Stimulated activated naive CD8-positive, alpha-beta T cell treated with anti-CD3 and anti-CD28 coated beads, Interleukin-15, Interleukin-2, amounts not matched to agents 100 U/mL and 50 U/mL, for 24 hours (primary cell): Measurements from ENCODE around the gene ACOT8.
A peak's percentile ranks its signal among the peaks of the same experiment; 100 is the strongest.

Source experiments
- ATAC-seq: fragments of 150-1000 bp; cut with Tn5 transposase; one replicate; pipeline ENCODE4 v1.10.0; 2021
- DNase-seq: peaks from one replicate; pipeline ENCODE4 v3.0.0; 2021

ACOT8 gene

GRCh38 chr20:45792317-45793118, 64.7 kb downstream of the ACOT8 start:
- peak; percentile 17 for DNase-seq
- no peak for ATAC-seq
